Measurements from ENCODE around the gene RIC1. TPM values are rescaled to one million over a fixed set of nuclear protein-coding genes. Genes with fewer than 3 reads are reported as not detected.
A peak's percentile ranks its signal among the peaks of the same experiment; 100 is the strongest.
"Not testable (repeated sequence)": the region's sequence is repeated elsewhere in the genome, so short reads cannot be mapped to it uniquely, and the experiment has no call there.

RIC1 gene
- total and polyA plus RNA-seq, 2 of the 13 experiments (the other 11 are each of a cell fraction or from before 2014, with no cell fraction given) = 18.2 to 19.0 TPM

- H3K36me3 ChIP-seq (replicated peaks in 1 of 2; ENCODE audit: control insufficient read depth in 1 of 2, insufficient read depth in 2 of 2, low read length in 2 of 2); CTCF ChIA-PET (ENCODE audit: low intra/inter-chr PET ratio, low total read pairs); ATAC-seq; H2AFZ ChIP-seq (ENCODE audit: low read length); BruUV-seq (replicated peaks); in situ Hi-C loops (cut with HindIII; ENCODE audit: extremely low pct_ligation_motif_present, low pct_unique_long_range_greater_than_20kb); H3K9me3 ChIP-seq (ENCODE audit: low read length); FAIRE-seq; H4K20me1 ChIP-seq (ENCODE audit: insufficient read depth, low read length); DNase-seq (ENCODE audit: low spot score); H3K27me3 ChIP-seq (ENCODE audit: control insufficient read depth in 1 of 2, insufficient read depth in 2 of 2, low read length in 2 of 2): not testable (repeated sequence)
- Histone ChIP-seq H3K4me2 (ENCODE audit: low read depth, low read length) (peak overlapping the region; percentile 83), H3K79me2 (ENCODE audit: insufficient read depth, low read length) (peaks cover 31% of the 10 kb centered on the region), H3K4me1 (ENCODE audit: insufficient read depth, low read length) (peaks cover 35% of the 10 kb centered on the region), H3K4me3 (replicated peaks in 1 of 3; ENCODE audit: insufficient read depth in 1 of 3, low read depth in 2 of 3, low read length in 3 of 3) (peak overlapping the region in 2 of 3 experiments; percentile 89 to 94; a peak in 3 of 6 replicates), H3K27ac (ENCODE audit: extremely low read length, insufficient read depth, low read length) (peak overlapping the region; percentile 80), H3K9ac (ENCODE audit: insufficient read depth, low read depth, low read length) (peak overlapping the region; percentile 88; the same call in 1 of the 2 replicates)
- WGBS (ENCODE audit: low lambda C conversion rate) = 84% methylated on average over 11 of the region's 11 CpGs
- POLR2A ChIA-PET = interaction anchor here (1.0 to 1.9 kb wide), 8 partner anchors 12 to 966 kb away, joined by 3 to 12 read pairs (median 6); partner anchors contain the start of genes ERMP1 and PLPP6
- 0 out of 2 replicates have a peak, but pooled peaks have one; percentile 5 for TF ChIP-seq ZNF674 (CRISPR knock-in tag; IDR thresholded peaks at IDR 0.05; ENCODE audit: low read depth)
- intact Hi-C loops (cut with micrococcal nuclease; ENCODE audit: unreplicated experiment) = loop anchor here (2.0 to 5.0 kb wide), 2 partner anchors 87 to 1270 kb away; no protein-coding TSS in a partner anchor
These were observed 1.2 kb upstream of the RIC1 start for GRCh38 chr9:5627686-5628085.

GRCh38 chr9:5628183-5628529 lies 751 bp upstream of the RIC1 start:
- WGBS (ENCODE audit: low lambda C conversion rate) = 11% methylated on average over 5 of the region's 7 CpGs
- H3K4me2 ChIP-seq (ENCODE audit: low read depth, low read length) = peak overlapping the region; percentile 83
- CTCF ChIA-PET (ENCODE audit: low intra/inter-chr PET ratio, low total read pairs) = no interaction called here
- H3K27ac ChIP-seq (ENCODE audit: extremely low read length, insufficient read depth, low read length) = peak overlapping the region; percentile 80
- peak overlapping the region; percentile 88; the same call in 1 of the 2 replicates for H3K9ac ChIP-seq (ENCODE audit: insufficient read depth, low read depth, low read length)
- ATAC-seq (no peak), DNase-seq (ENCODE audit: low spot score) (no peak), FAIRE-seq (no peak)
- H3K9me3 ChIP-seq (ENCODE audit: low read length) = no peaks in the 10 kb centered on the region
- POLR2A ChIA-PET = interaction anchor here (0.6 to 1.9 kb wide), 20 partner anchors 9 to 1161 kb away, joined by 3 to 12 read pairs (median 4); partner anchors contain the start of genes ERMP1, PLPP6, RANBP6 and RCL1
- H4K20me1 ChIP-seq (ENCODE audit: insufficient read depth, low read length) = no peaks in the 10 kb centered on the region; the same call in 1 of the 2 replicates
- BruUV-seq (replicated peaks) = TSS peak; percentile 89
- H3K36me3 ChIP-seq (replicated peaks in 1 of 2; ENCODE audit: control insufficient read depth in 1 of 2, insufficient read depth in 2 of 2, low read length in 2 of 2) = no peaks in the 10 kb centered on the region
- intact Hi-C loops (cut with micrococcal nuclease; ENCODE audit: unreplicated experiment) (loop anchor here (2.0 to 5.0 kb wide), 2 partner anchors 87 to 1269 kb away; no protein-coding TSS in a partner anchor), in situ Hi-C loops (cut with HindIII; ENCODE audit: extremely low pct_ligation_motif_present, low pct_unique_long_range_greater_than_20kb) (no loop called here)
- peaks cover 40% of the 10 kb centered on the region for H3K4me1 ChIP-seq (ENCODE audit: insufficient read depth, low read length)
- H3K79me2 ChIP-seq (ENCODE audit: insufficient read depth, low read length) = peaks cover 36% of the 10 kb centered on the region
- H3K4me3 ChIP-seq (replicated peaks in 1 of 3; ENCODE audit: insufficient read depth in 1 of 3, low read depth in 2 of 3, low read length in 3 of 3) = peak overlapping the region; percentile 89 to 97 (median 94)
- no peak overlapping the region for H2AFZ ChIP-seq (ENCODE audit: low read length)
- H3K27me3 ChIP-seq (ENCODE audit: control insufficient read depth in 1 of 2, insufficient read depth in 2 of 2, low read length in 2 of 2) = no peaks in the 10 kb centered on the region; a peak in 1 of 5 replicates
- TF ChIP-seq ZFP41 (CRISPR knock-in tag; IDR thresholded peaks at IDR 0.05; ENCODE audit: borderline replicate concordance) (no peak), E2F1 (CRISPR knock-in tag; IDR thresholded peaks at IDR 0.05) (no peak), KMT2B (CRISPR knock-in tag; IDR thresholded peaks at IDR 0.05) (no peak), ZNF280B (CRISPR knock-in tag; IDR thresholded peaks at IDR 0.05; ENCODE audit: borderline replicate concordance) (no peak), ZNF800 (CRISPR knock-in tag; IDR thresholded peaks at IDR 0.05) (0 out of 2 replicates have a peak, but pooled peaks have one; percentile 16), PCBP1 (IDR thresholded peaks at IDR 0.05; ENCODE audit: borderline replicate concordance, low read depth, low read length) (no peak), AGO1 (IDR thresholded peaks at IDR 0.05; ENCODE audit: low read depth, low read length, poor library complexity, severe bottlenecking) (no peak), TFDP1 (CRISPR knock-in tag; IDR thresholded peaks at IDR 0.05; ENCODE audit: borderline replicate concordance) (no peak)
